ENCODE results near the gene NEBL.
"Not testable (repeated sequence)": the region's sequence is repeated elsewhere in the genome, so short reads cannot be mapped to it uniquely, and the experiment has no call there.

Gene NEBL, protein sequence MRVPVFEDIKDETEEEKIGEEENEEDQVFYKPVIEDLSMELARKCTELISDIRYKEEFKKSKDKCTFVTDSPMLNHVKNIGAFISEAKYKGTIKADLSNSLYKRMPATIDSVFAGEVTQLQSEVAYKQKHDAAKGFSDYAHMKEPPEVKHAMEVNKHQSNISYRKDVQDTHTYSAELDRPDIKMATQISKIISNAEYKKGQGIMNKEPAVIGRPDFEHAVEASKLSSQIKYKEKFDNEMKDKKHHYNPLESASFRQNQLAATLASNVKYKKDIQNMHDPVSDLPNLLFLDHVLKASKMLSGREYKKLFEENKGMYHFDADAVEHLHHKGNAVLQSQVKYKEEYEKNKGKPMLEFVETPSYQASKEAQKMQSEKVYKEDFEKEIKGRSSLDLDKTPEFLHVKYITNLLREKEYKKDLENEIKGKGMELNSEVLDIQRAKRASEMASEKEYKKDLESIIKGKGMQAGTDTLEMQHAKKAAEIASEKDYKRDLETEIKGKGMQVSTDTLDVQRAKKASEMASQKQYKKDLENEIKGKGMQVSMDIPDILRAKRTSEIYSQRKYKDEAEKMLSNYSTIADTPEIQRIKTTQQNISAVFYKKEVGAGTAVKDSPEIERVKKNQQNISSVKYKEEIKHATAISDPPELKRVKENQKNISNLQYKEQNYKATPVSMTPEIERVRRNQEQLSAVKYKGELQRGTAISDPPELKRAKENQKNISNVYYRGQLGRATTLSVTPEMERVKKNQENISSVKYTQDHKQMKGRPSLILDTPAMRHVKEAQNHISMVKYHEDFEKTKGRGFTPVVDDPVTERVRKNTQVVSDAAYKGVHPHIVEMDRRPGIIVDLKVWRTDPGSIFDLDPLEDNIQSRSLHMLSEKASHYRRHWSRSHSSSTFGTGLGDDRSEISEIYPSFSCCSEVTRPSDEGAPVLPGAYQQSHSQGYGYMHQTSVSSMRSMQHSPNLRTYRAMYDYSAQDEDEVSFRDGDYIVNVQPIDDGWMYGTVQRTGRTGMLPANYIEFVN

DNA sequence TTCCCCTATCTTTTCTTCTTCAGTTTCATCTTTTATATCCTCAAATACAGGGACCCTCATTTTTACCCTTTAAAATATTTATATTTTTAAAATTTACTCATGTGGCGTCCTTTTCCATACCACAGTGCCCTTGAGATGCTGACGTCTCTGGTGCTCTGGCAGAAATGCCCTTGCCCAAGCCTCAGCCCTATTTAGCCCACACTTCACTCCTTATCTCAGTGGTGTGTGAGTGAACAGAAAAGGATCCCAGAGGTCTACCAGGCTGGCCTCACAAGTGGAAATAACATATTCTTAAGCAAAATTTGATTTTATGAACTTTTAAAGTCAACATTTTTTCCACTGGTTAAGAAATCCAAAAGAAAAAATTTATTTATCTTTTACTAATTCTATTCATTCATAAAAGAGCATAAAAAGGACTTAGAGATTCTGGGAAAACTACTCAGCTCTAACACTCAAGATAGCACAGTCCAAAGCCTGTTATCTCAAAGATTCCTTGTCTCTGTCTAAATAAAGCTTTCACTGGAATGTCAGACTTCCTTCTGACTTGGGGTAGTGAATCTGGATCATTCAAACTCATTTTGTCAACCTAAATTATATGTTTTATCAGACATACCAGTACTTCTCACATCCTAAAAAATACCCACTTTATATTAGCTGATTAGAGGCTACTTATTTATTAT lies at the start of gene NEBL:
TSS of gene NEBL (minus strand) at position 166 of the 680 bp plus-strand sequence. CDS start at position 60, 106 bp downstream.
- no peak for DNase-seq (ENCODE audit: low read depth, low spot score)

DNA sequence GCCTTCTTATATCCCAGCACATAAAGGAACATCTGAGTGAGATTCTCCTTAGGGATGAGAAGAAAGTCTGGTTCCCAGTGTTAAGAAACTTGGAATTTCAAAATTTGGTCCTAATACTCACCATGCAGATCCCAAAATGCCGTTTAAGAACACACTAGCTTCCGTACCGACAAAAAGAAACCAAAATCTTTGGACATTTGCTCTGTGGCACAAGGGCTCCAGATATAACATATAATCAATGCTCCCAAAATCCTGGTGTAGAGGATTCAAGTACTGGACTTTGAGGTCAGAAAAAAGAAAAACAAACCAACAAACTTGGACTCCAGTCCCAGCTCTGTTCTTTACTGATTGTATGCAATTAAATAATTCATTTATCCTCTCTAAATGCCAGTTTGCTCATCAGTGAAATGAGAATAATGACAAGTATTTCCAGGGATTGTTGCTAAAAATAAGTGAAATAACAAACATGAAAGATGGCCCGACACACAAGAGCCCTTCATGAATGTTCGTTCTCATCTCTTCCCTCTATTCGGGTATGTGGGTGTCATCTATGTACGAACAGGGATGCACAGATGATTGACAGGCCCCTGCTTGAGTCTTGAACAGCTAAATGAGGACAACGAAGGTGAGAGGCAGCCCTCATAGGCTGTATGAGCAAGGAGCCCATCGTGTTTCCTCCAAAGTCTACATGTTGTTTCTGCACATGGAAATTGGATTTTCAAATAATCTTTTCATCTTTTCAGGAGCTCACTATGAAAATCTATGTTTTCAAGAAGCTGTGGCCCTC lies 48.6 kb upstream of the NEBL start:
- DNase-seq (ENCODE audit: low read depth, low spot score) = no peak

DNA sequence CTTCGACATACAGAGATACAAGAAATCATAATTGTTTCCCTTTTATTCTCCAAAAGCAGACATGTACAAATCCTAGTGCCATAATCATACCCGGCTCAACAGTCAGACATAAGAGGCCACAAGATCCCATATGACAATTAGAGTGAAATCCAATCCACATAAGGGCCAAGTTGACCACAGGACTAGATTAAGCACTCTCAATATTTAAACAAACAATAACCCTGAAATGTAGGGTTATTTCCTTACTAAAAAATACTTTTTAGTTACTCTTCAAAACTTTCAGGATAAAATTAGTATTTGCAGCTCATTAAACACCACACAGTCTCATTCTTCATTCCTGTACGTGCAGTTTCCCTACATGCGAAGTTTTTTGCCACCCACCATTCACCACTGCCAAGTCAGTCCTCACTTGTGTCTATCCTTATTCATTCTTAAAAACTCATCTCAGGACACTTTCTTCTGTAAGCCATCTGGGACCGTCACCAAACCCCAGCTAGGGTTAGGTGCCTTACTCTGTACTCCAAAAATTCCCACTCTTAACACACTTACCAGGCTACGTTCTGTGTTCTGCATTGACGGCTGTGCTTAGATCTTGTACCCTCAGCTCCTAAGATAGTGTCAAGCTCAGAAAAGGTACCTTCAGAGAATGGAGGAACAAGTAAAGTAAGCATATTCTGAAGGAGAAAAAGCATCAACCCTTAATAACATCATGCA lies 47.8 kb upstream of the NEBL start:
- no peak for DNase-seq (ENCODE audit: low read depth, low spot score)

DNA sequence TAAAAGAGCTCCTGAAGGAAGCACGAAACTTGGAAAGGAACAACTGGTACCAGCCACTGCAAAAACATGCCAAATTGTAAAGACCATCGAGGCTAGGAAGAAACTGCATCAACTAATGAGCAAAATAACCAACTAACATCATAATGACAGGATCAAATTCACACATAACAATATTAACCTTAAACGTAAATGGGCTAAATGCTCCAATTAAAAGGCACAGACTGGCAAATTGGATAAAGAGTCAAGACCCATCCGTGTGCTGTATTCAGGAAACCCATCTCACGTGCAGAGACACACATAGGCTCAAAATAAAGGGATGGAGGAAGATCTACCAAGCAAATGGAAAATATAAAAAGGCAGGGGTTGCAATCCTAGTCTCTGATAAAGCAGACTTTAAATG lies 42.3 kb upstream of the NEBL start:
- DNase-seq (ENCODE audit: low read depth, low spot score) = not testable (repeated sequence)

DNA sequence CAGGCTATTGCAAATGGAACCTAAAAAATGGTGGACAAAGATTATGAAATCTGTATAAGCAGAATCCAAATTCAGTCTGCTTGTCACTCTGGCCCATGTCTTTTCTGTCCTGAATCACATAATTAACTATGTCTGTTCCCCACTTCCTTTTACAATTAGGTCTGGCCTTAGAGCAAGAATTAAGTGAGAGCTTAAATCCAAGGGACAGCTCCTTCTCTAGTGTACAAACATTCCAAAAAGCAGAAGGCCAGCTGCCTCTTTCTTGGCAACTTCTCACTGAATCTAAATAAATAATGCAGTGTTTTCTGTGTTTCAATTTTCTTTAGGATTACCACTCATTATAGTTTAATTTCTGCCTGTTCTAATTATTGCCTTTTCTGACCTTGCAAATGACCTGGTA lies 39.3 kb upstream of the NEBL start:
- no peak for DNase-seq (ENCODE audit: low read depth, low spot score)

DNA sequence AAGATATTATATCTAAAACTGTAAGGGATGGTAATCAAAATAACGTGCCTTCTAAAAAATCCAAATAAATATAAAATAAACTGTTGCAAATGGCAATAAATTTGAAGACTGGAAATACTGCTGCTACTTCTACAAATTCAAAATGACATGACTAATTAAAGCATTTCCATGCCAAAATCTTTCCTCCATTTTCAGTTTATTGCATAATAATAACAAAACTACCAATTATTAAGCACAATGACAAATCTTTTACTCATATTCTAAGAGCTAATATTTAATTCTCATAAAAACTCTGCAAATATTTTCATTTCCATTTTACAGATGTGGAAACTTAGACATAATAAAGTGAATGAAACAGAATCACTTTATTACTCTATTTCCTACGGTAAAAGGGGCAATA lies 38.8 kb upstream of the NEBL start:
- no peak for DNase-seq (ENCODE audit: low read depth, low spot score)

DNA sequence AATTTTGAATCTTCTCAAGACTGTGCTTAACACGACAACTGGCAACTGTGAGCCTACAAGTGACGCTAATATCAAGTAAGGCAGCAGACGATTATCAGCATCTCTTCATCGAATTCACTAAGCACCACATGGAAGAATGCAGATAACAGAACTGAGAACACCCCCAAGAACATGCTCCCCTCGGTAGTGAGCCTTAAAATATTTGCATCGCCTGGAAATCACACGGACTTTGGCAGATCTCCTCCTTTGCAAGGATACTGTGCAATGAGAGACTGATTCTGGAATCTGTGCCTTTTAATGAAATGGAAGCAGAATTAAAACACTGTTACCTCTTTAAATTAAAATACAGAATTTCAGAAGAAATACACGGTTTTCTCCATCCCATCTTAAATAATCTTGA lies 38.2 kb upstream of the NEBL start:
- no peak for DNase-seq (ENCODE audit: low read depth, low spot score)

DNA sequence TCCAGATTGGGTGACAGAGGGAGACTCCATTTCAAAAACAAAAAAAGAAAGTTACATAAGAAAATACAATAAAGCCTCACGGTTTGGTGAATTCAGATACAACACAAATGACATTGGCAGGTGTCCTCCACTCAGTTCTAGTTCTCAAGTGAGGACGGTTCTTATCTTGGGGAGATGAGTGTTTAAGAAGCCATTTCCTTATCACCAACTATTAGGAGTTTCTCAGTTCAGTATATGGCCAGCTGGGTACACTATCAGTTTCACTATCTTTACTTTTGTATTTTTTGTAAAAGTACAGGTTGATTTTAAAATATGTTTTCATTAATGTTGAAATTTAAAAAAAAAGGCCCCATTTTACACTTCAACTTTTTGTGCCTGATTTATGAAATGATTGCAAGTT lies 36.6 kb upstream of the NEBL start:
- no peak for DNase-seq (ENCODE audit: low read depth, low spot score)

DNA sequence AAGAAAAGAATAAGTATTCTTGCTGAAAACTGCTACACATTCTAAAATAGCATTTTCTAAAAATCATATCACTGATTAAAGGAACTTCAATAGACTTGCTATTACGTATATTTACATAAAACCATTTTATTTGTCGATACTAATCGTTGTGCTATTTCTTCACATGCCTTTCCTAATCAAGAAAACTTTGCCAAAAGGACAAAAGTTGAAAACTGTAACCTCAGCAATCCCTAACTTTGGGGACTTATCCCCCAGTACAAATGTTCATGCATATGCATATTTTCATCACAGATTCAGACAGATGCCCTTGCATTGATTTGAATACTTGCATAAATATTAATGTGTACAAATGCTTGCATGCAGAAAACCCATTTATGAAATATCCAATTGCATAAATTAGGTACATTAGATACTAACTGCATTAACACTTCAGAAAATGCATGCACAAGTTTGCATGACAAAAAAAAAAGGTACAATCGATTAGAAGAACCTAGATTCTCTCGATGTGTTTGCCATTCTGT lies 35.6 kb upstream of the NEBL start:
- DNase-seq (ENCODE audit: low read depth, low spot score) = no peak

DNA sequence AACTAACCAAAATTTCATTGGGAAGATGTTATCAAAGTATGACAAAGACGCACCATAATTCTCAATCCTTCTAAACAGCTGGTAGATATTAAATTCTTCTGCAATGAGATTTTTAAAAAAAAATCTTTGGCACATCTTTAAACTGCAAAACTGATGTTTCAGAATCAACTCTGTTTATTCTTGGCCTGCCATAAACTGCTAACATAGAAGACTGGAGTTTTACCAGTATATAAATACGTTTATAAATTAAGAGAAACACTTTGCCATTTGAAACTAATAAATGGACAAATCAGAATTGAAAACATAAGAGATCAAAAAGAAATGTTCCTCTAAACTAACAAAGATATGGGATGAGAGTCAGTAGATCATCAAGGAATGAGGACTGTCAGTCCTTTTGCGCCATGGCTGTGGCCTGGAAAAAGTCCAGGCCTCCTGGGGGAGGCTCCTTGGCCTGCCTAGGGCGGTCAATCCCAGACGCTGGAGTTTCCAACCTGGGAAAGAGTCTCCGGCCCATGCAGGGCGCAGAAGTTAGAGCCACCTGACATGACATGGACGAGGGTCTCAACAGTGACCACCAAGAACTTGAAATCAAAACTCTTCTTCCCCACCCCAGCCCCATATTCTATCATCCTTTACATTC lies 34.2 kb upstream of the NEBL start:
- no peak for DNase-seq (ENCODE audit: low read depth, low spot score)

DNA sequence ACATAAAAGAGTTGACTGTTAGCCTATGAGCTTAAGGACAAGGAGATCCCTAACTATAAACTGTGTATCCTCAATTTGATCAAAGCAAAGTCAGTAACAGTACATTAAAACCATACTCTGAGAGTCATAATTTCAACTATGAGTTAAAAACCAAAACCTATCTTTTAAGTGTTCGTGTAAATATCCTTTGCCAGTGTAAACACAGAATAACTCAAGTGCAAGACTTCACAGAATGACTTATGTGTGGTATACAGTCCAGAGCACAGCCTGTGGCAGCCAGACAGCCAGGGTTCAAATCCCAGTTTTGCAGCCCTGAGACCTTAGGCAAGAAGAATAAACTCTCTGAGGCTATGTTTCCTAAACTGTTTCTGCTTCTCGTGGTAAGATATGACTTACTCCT lies 30.3 kb upstream of the NEBL start:
- DNase-seq (ENCODE audit: low read depth, low spot score) = no peak

DNA sequence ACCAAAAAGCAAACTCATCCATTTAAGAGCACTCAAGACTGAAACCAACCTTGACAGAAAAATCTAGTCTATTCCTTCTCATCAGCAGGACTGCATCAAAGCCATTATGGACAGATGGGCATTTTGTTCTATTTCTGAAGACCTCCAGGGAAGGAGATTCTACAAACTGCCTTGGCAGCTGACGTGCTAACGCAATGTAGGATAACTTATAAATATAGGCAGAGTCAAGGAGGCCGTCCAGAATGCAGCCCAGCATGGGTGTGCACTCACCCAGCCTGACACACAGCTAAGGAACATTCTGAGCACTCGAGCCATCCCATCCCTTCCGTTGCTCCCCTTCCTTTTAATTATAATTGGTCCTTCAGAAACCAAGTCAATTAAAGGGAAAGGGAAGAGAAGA lies 25.3 kb upstream of the NEBL start:
- DNase-seq (ENCODE audit: low read depth, low spot score) = no peak

DNA sequence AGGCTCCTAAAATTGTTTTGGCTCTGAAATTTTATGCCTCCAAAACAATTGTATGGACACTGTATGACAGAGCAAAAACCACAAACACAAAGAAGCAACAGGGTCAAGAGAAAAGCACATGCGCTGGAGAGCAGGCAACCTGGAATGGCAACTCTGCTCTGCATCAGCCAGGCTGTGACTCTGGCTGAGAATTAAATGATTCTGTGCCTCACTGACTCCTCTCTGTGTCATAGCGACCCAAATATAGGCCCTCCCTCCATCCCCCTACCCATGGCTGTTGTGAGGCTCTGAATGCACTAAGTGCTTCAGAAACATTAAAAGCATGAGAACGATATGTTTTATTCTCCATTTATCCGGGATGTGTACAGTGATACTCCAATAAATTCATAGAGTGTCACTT lies 24.9 kb upstream of the NEBL start:
- no peak for DNase-seq (ENCODE audit: low read depth, low spot score)

DNA sequence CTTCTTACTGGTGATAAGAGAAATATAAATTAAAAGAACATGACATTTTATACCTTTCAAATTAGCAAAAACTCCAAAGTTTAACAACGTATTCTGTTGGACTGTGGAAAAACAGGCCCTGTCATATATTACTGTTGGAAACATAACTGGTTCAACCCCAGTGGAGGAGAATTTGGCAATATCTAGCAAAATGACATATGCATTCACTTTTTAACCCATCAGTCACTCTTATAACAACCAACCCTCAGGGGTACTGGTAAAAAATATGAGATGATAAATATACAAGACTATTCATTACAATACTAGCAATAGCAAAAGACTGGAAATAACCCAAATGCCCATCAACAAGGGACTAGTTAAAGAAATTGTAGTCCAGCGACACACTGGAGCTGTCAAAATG lies 22.9 kb upstream of the NEBL start:
- DNase-seq (ENCODE audit: low read depth, low spot score) = no peak

DNA sequence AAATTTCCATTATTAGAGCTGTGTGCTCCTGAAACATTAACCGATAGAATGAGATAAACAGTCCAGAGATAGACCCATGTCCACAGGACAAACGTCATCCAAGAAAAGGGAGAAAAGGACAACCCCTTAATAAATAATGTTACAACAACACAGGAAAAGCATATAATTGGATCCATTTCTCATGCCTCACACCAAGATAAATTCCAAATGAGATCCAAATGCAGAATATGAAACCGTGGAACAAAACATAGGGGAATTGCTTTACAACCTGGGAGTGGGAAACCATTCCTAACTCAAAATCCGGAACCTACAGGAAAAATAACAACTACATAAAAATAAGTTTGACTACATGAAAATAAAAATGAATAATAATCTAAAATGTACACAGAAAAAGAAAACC lies 22.4 kb upstream of the NEBL start:
- no peak for DNase-seq (ENCODE audit: low read depth, low spot score)

DNA sequence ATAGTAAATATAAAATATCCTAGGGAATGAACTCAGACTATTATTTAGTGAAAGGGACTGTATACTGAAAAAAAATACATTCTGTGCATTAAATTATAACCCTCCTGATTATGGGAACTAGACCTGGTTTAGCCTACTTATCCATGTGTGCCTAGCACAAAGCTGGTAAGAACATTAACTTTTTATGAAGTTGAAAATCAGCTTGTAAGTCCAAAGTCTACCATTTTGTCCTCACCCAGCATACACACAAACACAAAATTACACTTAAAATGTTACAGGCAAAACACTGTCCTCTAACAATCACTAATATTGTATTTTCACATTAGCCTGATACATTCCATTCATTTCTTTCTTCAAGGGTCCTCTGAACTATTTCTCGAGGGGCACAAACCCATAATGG lies 19.9 kb upstream of the NEBL start:
- DNase-seq (ENCODE audit: low read depth, low spot score) = no peak

DNA sequence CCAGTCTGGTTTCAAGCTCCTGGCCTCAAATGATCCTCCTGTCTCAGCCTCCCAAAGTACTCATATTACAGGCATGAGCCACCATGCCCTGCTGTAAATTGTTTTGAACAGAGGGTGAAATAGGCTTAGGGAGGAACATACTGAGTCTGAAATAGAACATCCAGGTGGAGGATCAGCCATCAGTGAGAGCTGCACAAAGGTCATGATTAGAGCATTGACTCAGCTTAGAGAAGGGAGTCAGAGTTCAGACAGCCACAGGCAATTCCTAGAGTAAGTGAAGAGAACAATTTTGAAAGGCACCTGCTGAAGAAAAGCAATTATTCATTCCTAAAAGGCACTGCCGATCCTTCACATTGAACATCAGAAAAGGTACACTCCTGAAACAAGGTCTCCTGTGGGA lies 15.9 kb upstream of the NEBL start:
- DNase-seq (ENCODE audit: low read depth, low spot score) = no peak

DNA sequence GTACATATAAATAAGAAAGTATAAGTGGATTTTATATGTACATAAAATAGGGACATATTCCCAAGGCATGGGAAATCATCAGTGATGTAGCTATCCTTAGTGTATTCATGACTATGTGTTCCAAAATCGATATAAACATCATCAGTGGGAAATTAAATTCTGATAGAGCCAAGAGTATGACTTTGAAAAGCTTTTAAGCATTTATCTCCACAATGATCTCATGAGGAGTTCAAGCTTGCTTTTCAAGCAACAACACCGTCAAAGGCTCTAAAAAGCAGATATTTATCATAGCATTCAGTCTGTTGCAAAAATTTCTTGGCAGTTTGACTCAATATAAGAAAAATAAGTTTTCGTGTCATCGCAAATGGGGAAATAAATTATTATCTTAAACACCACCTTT lies 14.5 kb upstream of the NEBL start:
- no peak for DNase-seq (ENCODE audit: low read depth, low spot score)

DNA sequence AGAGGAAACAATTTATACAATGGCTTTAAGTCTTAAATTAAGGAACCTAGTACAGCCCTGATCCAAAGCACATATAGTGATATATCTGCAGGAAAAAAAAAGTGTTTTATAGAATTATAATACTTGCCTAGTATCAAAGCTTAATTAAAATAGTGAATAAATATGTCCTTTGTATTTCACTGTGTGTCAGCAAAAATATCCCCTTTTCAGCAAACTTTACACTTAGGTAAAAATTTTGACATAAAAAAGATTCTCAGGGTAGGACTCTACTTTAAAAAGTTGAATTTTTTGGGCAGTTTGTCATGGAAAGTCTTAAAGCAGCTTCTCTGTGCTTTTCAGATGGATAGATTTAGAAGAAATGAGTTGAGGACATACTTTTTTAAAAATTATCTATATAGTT lies 12.7 kb upstream of the NEBL start:
- no peak for DNase-seq (ENCODE audit: low read depth, low spot score)

DNA sequence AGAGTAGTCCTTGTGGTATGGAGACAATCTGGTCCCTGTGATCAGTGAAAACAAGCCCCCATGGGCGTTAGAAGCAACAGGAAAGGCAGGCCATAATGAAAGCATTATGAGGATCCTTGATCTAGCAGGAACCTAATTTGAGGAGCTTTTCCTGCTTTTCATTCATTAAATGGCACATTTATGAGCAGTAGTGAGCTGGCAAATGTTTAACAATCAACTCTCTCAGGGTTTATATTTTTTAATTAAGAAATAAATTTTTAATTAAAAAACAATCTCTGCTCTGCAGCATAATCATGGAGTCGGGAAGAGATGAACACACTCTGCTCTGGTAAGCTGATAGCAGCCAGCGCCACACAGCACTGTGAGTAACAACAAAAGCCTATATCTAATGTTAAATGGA lies 11.3 kb upstream of the NEBL start:
- no peak for DNase-seq (ENCODE audit: low read depth, low spot score)
